Left forelimb (tissue), 1 donor: ENCODE results near the gene RLBP1.
"Not testable (repeated sequence)": the region's sequence is repeated elsewhere in the genome, so short reads cannot be mapped to it uniquely, and the experiment has no call there.

Experiments
- DNase-seq: peaks from one replicate; pipeline ENCODE4 v3.0.0-alpha.2; 2018; ENCODE audit warnings: low spot score

Gene RLBP1

GRCh38 chr15:89221543-89221942 lies at the start of gene RLBP1:
Gene RLBP1 (minus strand): TSS chr15:89221579. CDS start chr15:89218975, 2,604 bp downstream.
- no peak for DNase-seq

DNA sequence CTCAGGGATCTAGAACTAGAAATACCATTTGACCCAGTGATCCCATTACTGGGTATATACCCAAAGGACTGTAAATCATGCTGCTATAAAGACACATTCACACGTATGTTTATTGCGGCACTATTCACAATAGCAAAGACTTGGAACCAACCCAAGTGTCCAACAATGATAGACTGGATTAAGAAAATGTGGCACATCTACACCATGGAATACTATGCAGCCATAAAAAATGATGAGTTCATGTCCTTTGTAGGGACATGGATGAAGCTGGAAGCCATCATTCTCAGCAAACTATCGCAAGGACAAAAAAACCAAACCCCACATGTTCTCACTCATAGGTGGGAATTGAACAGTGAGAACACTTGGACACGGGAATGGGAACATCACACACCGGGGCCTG lies 28.8 kb upstream of the RLBP1 start:
- not testable (repeated sequence) for DNase-seq

- DNase-seq: no peak
Measured at GRCh38 chr15:89248584-89248983, 27.2 kb upstream of the RLBP1 start.

DNA sequence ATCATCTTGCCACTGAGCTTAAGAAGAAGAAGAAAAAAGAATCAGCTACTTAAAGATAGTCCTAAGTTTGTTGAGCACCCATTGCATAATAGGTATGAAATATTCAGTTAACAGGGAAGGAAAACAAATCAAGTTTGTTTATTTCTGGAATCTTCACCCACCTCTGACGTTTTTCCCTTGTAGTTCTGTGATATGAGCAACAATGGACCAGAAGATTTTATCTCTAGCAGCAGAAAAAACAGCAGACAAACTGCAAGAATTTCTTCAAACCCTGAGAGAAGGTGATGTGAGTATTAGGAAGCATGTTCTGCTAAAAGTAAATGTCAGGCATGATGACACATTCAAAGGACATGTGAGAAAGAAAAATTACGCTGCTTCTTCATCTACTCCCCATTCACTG lies 26.1 kb upstream of the RLBP1 start:
- DNase-seq: no peak

DNA sequence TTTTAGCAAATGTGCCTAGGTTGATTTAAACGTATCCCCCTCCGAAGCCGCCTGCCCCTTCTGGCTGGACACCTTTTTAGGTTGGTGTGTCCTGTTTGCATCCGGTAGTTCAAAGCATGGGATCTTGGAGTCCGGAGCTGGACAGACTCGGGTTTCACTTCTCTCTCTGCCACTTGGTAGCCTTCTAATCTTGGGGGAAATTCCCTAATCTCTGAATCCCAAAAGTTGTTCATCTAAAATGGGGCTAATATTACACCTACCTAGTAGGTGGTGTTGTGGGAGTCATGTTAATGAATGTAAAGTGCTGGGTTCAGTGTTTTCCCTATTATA lies 23.2 kb upstream of the RLBP1 start:
- DNase-seq: no peak

GRCh38 chr15:89243691-89244573 lies 22.6 kb upstream of the RLBP1 start, which contains the start of gene FANCI:
Gene FANCI (plus strand): TSS chr15:89243979. CDS start chr15:89247648, 3,669 bp downstream.
- DNase-seq: peak; percentile 94

- no peak for DNase-seq
Measured at GRCh38 chr15:89243046-89243690, 21.8 kb upstream of the RLBP1 start.

- DNase-seq: not testable (repeated sequence)
Measured at GRCh38 chr15:89239883-89240810, 18.8 kb upstream of the RLBP1 start.

GRCh38 chr15:89231832-89232231 lies 10.5 kb upstream of the RLBP1 start:
- DNase-seq: no peak

DNA sequence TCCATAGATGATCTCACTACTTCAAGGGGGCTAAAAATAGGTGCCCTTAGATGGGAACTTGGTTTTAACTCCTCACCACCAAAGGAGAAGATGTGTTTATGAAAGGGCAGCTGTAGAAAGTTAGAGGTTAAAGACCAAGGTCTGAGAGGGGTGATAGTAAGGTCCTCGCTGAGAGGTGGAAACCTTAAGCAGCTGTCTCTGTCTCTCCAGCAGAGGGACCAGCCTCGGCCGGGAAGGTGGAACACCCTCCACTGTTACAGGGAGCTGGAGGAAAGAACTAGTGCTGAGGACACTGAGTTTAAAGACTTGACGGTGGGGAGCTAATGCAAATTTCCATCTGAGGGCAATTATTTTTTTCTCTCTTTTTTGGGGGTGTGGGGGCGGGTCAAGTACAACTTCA lies 8.9 kb upstream of the RLBP1 start:
- no peak for DNase-seq

DNA sequence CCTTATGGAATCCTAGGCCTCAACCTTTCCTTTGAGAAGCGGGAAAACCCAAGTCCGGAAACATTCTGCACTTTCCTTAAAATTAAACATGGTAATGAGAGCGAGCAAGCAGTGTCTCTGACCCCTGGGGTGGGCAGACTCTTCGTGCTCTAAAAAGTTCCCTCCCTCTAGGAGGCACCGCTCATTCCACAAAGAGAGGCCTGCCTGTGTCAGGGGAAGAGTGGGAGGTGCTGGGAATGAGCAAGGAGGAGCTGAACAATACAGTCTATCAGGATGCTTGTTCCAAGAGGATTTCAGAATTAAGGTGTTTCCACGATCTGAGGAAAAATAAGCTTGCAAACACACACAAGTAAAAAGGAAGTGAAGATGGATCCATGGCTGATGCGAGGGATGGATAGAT lies 6.0 kb upstream of the RLBP1 start:
- DNase-seq: no peak

DNA sequence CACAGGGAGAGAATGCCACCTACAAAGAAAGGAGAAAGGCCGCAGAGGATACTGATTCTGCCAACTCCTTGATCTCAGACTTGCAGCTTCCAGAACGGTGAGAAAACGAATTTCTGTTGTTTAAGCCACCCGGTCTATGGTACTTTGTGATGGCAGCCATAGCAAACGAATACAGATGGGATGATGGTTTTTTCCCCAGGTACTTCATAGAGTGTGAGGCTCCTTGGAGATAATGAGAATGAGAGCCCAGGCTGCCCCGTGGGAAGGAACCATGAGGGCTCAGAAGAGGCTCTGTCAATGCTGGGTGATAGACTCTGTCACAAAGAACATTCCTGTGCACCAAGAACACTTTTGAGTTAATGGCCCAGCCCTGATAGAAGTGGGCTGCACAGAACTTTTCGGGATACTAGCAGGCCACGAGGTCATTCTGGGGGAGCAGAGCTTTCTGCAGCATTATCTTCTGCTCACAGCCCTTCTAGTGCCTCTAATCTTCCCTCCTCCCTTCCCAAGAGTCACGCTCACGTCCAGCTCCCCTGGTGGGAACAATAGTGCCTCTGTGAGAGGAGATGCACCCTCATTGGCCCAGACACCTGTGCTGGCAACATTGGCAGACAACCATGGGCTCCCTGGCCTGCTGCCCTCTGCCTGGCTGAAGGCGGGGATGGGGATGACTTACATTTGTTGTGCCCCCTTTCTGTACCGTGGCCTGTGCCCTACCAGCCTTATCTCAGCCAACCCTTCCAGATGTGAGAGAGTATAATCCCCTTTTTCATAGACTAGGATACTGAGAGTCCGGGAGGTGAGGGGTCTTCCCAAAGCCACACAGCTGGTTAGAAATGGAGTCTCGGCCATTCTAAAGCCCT lies 5.2 kb upstream of the RLBP1 start:
- no peak for DNase-seq

GRCh38 chr15:89225588-89225987 lies 4.2 kb upstream of the RLBP1 start:
- DNase-seq: no peak

GRCh38 chr15:89218531-89218930 lies 2.8 kb downstream of the RLBP1 start:
- DNase-seq: no peak

DNA sequence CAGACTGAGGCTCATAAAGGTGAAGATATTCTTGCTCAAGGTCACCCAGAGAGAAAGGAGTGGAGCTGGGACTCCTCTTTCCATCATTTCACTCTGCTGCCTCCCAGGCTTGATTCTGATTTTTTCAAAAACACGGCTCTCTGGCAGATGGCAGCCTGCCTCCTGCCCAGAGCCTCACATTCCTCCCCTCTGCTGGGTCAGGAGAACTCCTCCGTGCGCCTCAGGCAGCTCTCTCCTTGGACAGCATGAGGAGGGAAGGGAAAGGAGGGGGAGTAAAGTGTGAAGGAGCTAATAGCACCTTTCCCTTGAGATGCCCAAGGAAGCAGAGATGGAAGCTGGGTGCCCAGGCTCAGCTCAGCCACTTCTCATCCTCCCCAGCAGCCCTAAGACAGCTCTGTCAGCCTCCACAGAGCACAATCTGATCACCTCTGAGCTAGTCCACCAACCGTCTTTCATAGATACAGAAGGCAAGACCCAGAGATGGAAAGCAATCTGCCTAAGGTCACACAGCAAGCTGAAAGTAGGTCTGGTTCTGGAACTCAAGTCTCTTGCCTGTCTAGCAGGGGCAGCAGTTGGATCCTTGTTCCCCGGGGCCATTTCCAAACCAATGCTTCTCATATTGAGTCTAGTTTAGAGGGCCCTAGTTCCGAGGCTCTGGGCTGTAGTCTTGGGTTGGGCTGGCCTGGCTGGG lies 3.5 kb downstream of the RLBP1 start:
- no peak for DNase-seq

DNA sequence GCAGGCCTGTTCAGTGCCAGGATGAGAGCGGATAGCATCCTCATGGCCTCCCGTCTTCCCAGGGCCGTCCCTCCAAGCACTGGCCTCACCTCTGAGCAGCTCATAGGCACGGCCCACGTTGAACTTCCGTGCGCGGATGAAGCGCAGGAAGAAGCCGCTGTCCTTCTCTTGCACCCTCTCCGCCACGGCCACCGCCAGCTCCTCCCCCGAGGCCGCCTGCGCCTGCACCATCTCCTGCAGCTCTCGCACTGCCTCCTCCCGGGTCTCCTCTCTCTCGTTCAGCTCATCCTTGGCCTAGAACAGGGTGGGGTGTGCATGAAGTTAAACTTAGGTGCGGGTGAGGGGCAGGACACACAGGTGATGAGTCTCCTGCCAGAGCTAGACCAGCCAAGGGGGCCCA lies 4.3 kb downstream of the RLBP1 start:
- DNase-seq: no peak

DNA sequence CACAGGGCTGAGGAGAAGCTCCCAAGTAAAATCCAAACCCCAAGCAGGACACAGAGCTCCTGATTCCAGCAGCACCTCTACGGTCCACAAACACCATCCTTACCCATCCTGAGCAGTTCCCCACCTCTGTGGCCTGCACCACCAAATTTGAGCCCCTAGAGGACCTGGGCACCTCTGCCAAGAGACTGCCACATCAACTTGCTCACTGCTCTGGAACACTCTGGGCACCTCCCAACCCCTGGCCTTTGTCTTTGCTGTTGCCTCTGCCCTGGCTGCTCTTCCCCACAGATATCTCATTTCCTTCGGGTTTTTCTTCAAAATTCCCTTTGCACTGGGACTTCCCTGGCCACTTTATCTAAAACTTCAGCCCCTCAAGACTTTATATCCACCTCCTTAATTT lies 5.8 kb downstream of the RLBP1 start:
- no peak for DNase-seq

DNA sequence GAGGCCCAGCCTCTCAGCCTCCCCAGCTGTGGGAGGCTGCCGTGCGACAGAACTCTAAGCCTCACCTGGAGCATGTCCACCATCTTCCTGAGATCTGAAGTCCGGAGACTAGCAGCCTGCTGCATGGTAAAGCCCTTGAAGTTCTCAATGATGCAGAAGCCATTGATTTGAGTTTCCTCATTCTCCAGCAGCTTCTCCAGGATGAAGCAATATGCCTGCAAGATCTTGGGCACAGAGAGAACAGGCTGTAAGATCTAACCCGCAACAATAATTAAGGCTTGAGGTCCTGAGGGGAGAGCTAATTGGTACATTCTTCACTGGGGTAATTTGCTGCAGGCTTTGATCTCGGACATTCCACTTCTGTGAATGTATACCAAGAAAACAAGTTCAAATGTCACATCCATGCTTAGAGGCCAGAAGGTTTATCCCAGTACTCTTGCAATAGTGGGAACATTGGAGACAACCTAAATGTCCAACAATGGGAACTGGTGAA lies 9.7 kb downstream of the RLBP1 start:
- no peak for DNase-seq

DNA sequence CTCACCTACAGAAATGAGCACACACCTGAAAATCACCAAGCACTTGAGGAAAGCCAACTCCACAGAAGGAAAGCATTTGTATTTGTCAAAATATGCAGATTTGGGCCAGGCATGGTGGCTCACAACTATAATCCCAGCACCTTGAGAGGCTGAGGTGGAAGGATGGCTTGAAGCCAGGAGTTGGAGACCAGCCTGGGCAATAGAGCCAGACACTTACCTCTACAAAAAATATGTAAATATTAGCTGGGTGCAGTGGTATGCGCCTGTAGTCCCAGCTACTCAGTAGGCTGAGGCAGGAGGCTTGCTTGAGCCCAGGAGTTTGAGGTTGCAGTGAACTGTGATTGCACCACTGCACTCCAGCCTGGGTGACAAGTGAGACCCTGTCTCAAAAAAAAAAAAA lies 12.3 kb downstream of the RLBP1 start:
- no peak for DNase-seq

GRCh38 chr15:89208256-89208655 lies 13.1 kb downstream of the RLBP1 start:
- no peak for DNase-seq

DNA sequence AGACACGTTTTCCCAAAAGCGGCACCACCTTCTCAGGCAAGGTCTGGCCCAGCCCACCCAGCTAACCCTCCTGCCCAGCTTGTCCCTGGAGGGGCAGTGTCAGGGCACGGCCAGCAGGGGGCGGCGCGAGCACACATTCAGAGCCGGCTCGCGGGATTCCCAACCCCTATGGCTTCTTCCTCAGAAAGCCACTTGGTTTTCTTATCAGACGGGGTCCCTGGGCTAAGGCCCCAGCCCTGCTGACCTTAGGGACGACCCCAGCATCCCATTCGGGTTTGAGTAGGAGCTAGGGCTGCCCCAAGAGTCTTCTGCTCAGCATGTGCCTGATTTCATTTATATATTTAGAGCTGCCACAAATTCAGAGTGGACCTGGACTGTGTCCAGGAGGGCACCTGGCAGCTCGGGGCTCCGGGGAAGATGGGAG lies 14.5 kb downstream of the RLBP1 start:
- DNase-seq: peak; percentile 80
